Adipocyte (in vitro differentiated cells): ENCODE measurements around the gene CSTF2.

Source experiments
- DNase-seq: peaks from one replicate; pipeline ENCODE4 v3.0.0-alpha.2; 2015; ENCODE audit warnings: low read depth
- H3K27me3 ChIP-seq: replicated peaks from 2 replicates; pipeline ENCODE4 v1.7.0; 2013; ENCODE audit warnings: mild to moderate bottlenecking, low read length, moderate library complexity; ENCODE audit not compliant: control insufficient read depth, insufficient read depth
- H3K36me3 ChIP-seq: 2 replicates; pipeline ENCODE4 v1.7.0; 2013; ENCODE audit warnings: low read length, mild to moderate bottlenecking, moderate library complexity; ENCODE audit not compliant: control insufficient read depth, insufficient read depth, severe bottlenecking
- H3K4me1 ChIP-seq: 2 replicates; pipeline ENCODE4 v1.7.0; 2013; ENCODE audit warnings: mild to moderate bottlenecking, low read length, moderate library complexity; ENCODE audit not compliant: control insufficient read depth, insufficient read depth
- H3K4me3 ChIP-seq: 2 replicates; pipeline ENCODE4 v1.7.0; 2013; ENCODE audit warnings: mild to moderate bottlenecking, low read length, moderate library complexity
- H3K9ac ChIP-seq: 2 replicates; pipeline ENCODE4 v1.7.0; 2013; ENCODE audit warnings: mild to moderate bottlenecking, low read length, moderate library complexity
- H3K9me3 ChIP-seq: 2 replicates; pipeline ENCODE4 v1.7.0; 2013; ENCODE audit warnings: mild to moderate bottlenecking, low read length, moderate library complexity; ENCODE audit not compliant: control insufficient read depth

CSTF2 gene

GRCh38 chrX:100829730-100830129 is 9.5 kb downstream of the CSTF2 start:
- H3K9me3 ChIP-seq, result no peaks in the 10 kb centered on the region
- peak; percentile 10 for DNase-seq
- H3K9ac ChIP-seq, result no peak overlapping the region
- H3K4me3 ChIP-seq, result no peak overlapping the region
- peaks cover 61% of the 10 kb centered on the region for H3K36me3 ChIP-seq
- no peaks in the 10 kb centered on the region for H3K4me1 ChIP-seq
- H3K27me3 ChIP-seq, result peaks cover 6% of the 10 kb centered on the region

GRCh38 chrX:100830143-100830542 is 10.0 kb downstream of the CSTF2 start:
- H3K9me3 ChIP-seq, result no peaks in the 10 kb centered on the region
- H3K27me3 ChIP-seq, result peaks cover 6% of the 10 kb centered on the region
- no peaks in the 10 kb centered on the region for H3K4me1 ChIP-seq
- H3K4me3 ChIP-seq, result no peak overlapping the region
- peaks cover 57% of the 10 kb centered on the region for H3K36me3 ChIP-seq
- H3K9ac ChIP-seq, result no peak overlapping the region
- no peak for DNase-seq

DNA sequence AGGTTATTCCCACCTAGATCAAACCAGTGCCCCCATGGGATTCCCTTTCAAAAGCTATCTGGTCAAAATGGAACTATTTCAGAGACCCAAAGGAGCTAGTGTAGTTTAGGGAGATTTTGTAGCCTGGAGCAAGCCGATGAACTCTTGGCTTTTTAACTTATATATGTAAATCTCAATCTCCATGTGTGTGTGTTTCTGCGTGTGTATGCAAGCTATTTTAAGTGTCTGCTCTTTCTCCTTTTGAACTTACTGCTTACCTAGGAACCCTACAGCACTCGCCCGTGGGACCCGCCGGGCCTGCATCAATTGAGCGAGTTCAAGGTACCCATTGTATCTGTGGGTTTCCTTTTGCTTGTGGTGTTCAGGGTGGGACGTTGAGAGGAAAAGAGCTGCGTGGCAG is 10.4 kb downstream of the CSTF2 start:
- peaks cover 6% of the 10 kb centered on the region for H3K27me3 ChIP-seq
- H3K9me3 ChIP-seq, result no peaks in the 10 kb centered on the region
- no peak for DNase-seq
- H3K4me1 ChIP-seq, result no peaks in the 10 kb centered on the region
- H3K9ac ChIP-seq, result no peak overlapping the region
- H3K4me3 ChIP-seq, result no peak overlapping the region
- H3K36me3 ChIP-seq, result peaks cover 57% of the 10 kb centered on the region

DNA sequence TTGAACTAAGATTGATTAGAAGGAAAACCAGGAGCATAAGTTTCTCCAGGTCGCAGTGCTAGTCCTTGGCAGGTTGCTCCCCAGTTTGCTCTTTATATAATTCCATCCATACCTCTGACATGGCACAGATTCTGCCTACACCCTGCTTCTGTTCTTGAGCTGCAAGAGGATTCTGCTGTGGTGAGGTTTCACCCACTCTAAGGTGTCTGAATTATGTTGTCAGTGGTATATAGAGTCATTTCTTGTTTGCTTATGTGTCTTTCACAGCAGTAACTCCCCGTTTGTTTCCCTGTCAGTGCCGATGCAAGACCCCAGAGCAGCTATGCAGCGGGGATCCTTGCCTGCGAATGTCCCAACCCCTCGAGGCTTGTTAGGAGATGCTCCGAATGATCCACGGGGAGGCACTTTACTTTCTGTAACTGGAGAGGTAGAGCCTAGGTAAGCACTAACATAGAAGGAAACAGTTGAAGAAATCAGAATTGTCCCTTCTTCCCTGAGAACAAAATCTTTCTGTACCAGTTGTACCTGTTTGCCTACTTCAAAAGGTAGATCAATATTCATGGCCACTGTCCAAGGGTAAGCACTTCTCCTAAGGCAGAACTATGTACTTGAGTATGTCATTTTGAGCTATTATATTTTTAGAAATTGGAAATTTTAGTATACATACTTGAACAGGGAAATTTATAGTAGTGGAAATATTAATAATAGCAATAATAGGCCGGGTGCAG is 11.2 kb downstream of the CSTF2 start:
- no peak for DNase-seq
- no peak overlapping the region for H3K9ac ChIP-seq
- H3K27me3 ChIP-seq, result peaks cover 8% of the 10 kb centered on the region
- no peak overlapping the region for H3K4me3 ChIP-seq
- no peaks in the 10 kb centered on the region for H3K9me3 ChIP-seq
- H3K36me3 ChIP-seq, result peaks cover 60% of the 10 kb centered on the region
- no peaks in the 10 kb centered on the region for H3K4me1 ChIP-seq

DNA sequence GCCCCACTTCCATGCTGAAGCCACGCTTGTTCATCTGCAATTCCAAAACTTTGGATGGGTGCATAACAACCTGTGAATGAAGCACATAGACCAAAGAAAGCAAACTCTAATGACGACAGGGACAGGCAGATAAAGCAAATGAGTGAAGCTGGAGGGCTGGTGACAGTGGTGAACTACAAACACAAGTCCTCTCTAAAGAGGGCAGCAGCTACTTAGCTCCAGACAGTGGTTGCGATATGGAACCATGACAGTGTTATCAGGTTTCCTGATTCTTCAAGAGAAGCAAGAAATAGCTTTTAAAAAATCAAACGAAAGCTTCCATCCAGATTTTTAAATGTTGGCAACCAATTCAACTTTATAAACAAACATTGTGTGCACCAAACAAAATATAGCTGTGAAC is 30.1 kb downstream of the CSTF2 start:
- Histone ChIP-seq H3K9me3 (peaks cover 3% of the 10 kb centered on the region), H3K36me3 (no peaks in the 10 kb centered on the region), H3K4me3 (no peak overlapping the region), H3K27me3 (peaks cover 14% of the 10 kb centered on the region), H3K4me1 (no peaks in the 10 kb centered on the region), H3K9ac (no peak overlapping the region)
- DNase-seq, result no peak

- Histone ChIP-seq H3K4me3 (no peak overlapping the region), H3K36me3 (no peaks in the 10 kb centered on the region), H3K9ac (no peak overlapping the region), H3K9me3 (peaks cover 11% of the 10 kb centered on the region), H3K4me1 (no peaks in the 10 kb centered on the region), H3K27me3 (peaks cover 19% of the 10 kb centered on the region)
- no peak for DNase-seq
Measured at GRCh38 chrX:100852810-100853209, 32.6 kb downstream of the CSTF2 start.

DNA sequence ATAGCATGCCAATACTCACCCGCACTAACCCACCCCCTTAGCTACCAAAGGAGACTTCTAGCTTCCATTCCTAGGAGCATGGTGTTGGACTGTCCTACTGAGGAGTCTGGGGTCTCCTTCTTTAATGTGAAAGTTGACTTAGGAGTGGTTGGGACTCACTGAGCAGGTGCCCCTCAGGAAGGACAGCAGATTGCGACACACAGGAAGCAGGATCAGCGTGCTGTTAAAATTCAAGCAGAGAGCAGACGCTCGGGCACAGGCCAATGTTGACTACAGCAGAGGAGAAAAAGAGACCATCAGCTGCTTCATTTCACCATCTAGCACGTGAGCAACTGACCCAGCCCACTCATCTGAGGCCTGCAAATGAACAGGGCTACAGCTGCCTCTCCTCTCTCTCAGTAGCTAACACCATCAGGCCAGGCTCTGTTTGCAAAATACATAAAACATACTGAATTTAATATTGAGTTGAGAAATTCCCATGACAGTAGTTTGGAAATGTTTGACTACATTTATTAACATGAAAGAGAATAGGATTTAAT is 43.2 kb downstream of the CSTF2 start:
- Histone ChIP-seq H3K4me3 (no peak overlapping the region), H3K36me3 (no peaks in the 10 kb centered on the region), H3K9me3 (no peaks in the 10 kb centered on the region), H3K27me3 (peaks cover 18% of the 10 kb centered on the region), H3K9ac (no peak overlapping the region), H3K4me1 (peaks cover 8% of the 10 kb centered on the region)
- no peak for DNase-seq

DNA sequence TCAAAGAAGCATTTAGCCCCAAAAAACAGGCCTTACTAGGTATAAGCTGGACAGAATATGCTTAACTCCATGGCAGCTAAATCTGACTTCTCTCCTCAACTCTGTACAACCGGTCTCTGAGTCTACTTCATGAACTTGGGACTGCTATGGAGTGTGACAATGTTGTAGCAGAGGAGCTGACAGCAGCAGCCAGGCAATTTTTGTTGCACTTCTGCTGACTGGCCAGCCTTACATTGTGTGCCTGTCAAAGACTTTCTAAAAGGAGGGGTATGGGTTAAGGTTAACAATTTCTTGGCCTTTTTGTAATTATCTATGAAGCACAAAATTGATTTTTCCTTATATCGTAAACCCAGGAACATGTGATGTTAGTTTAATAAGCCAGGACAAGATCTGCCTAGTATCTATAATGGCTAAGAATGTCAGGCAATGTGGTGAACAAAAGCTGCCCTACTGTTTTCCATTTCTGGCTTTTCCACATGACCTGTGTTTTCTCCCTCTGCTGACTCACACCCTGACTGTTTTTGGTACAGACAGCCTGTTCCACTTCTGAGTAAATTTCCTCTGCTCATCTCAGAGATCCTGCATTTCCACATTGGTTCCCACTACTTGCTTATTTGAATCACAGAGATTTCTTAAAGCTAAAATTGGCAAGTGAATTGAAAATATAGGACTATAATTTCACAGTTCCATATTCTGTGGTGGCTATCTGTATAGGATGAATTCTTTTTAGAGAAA is 44.6 kb downstream of the CSTF2 start:
- Histone ChIP-seq H3K4me3 (no peak overlapping the region), H3K36me3 (no peaks in the 10 kb centered on the region), H3K9me3 (no peaks in the 10 kb centered on the region), H3K4me1 (peaks cover 8% of the 10 kb centered on the region), H3K9ac (no peak overlapping the region), H3K27me3 (peaks cover 18% of the 10 kb centered on the region)
- DNase-seq, result peak; percentile 45

GRCh38 chrX:100868273-100868672 is 48.1 kb downstream of the CSTF2 start:
- no peak for DNase-seq
- Histone ChIP-seq H3K36me3 (no peaks in the 10 kb centered on the region), H3K4me1 (peaks cover 8% of the 10 kb centered on the region), H3K9ac (no peak overlapping the region), H3K4me3 (no peak overlapping the region), H3K27me3 (peaks cover 8% of the 10 kb centered on the region), H3K9me3 (no peaks in the 10 kb centered on the region)

GRCh38 chrX:100870527-100870926 is 50.3 kb downstream of the CSTF2 start:
- Histone ChIP-seq H3K4me1 (no peaks in the 10 kb centered on the region), H3K9me3 (no peaks in the 10 kb centered on the region)

DNA sequence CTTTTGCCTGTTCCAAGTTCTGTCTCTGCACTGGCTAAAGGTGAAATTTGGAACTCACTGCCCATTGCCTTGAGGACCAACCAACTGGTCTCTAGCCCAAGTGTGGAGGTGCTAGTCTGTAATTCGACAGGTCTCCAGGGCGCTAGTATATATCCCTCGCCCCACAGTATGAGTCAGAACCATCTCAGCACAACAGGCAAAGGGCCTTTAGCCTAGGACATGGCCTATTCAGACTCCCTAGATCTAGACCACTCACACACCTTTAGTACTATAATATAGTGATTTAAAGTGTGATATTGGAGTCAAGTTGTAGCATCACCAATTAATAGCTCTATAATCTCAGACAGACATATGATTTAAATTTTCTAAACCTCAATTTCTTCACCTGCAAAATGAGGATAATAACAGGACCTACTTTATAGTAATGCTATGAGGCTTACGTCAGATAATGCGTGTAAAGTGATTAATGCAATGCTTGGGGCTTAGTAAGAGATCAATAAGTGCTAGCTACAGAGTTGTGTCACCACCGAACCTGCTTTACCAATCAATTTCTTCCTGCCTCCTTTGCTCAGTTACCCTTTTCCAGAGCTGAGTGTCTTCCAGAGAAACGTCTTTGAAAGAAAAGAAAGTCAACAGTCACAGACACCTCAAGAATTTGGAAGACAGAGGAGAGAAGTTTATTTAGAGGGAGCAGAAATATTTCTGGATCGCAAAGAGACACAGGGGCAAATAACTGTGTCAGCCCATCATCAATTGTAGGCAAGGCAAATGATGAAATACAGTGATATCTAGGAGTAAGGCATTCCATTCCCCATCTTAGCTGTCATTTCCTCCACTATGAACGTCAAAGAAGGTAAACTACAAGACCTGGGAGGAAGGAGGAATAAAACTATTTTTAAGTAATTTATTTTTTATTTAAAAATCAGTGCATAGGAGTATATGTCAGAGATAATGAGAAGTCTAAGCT is 51.7 kb downstream of the CSTF2 start:
- H3K9me3 ChIP-seq, result no peaks in the 10 kb centered on the region
- no peaks in the 10 kb centered on the region for H3K36me3 ChIP-seq
- DNase-seq, result no peak
- peaks cover 25% of the 10 kb centered on the region for H3K27me3 ChIP-seq
- no peak overlapping the region for H3K4me3 ChIP-seq
- H3K9ac ChIP-seq, result no peak overlapping the region
- H3K4me1 ChIP-seq, result no peaks in the 10 kb centered on the region

More at GRCh38 chrX:100870527-100870926, 50.3 kb downstream of the CSTF2 start:
- Histone ChIP-seq H3K4me3 (no peak overlapping the region), H3K27me3 (peaks cover 21% of the 10 kb centered on the region), H3K36me3 (no peaks in the 10 kb centered on the region), H3K9ac (no peak overlapping the region)
- DNase-seq, result no peak
